ENCODE data around the gene ARMS2.

DNA sequence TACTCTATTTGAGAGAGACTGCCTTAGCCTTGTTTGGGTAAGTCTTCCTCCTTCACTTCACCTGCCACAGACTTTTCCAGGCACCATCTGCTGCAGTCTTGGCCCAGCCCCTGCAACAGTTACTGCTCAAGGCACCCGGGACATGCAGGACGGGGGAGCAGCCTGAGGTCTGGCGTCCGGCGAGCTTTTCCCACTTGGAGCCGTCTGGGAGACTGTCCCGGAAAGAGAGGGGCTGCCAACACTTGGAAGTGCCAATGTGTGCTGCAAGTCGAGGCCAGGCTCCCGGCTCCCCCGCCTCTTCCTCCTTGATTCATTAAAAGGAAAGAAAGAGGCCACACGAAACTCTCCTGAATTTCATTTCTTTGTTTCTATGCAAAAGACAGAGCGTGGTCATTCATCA lies 20.6 kb downstream of the ARMS2 start:
- TF ChIP-seq, protein P1, sequence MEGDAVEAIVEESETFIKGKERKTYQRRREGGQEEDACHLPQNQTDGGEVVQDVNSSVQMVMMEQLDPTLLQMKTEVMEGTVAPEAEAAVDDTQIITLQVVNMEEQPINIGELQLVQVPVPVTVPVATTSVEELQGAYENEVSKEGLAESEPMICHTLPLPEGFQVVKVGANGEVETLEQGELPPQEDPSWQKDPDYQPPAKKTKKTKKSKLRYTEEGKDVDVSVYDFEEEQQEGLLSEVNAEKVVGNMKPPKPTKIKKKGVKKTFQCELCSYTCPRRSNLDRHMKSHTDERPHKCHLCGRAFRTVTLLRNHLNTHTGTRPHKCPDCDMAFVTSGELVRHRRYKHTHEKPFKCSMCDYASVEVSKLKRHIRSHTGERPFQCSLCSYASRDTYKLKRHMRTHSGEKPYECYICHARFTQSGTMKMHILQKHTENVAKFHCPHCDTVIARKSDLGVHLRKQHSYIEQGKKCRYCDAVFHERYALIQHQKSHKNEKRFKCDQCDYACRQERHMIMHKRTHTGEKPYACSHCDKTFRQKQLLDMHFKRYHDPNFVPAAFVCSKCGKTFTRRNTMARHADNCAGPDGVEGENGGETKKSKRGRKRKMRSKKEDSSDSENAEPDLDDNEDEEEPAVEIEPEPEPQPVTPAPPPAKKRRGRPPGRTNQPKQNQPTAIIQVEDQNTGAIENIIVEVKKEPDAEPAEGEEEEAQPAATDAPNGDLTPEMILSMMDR (IDR thresholded peaks at IDR 0.05; ENCODE audit: poor library complexity) = no peak
- TF ChIP-seq EZH2phosphoT487 (IDR thresholded peaks at IDR 0.05; ENCODE audit: low read depth, severe bottlenecking, unreplicated experiment) = no peak
- no peak for TF ChIP-seq EZH2 (IDR thresholded peaks at IDR 0.05; ENCODE audit: borderline replicate concordance)

Data from hepatocyte (in vitro differentiated cells).